GM10847 (cell line): ENCODE results near the gene KCNG4.

Experiments used
- POLR2A ChIP-seq: IDR thresholded peaks from 2 replicates; pipeline ENCODE4 v1.6.1; 2011; ENCODE audit not compliant: insufficient read length; ENCODE audit errors: extremely low read depth

KCNG4 gene

GRCh38 chr16:84174396-84174795 is 65.4 kb downstream of the KCNG4 start:
- no peak for TF ChIP-seq POLR2A

- TF ChIP-seq POLR2A, result no peak
These were observed 70.0 kb downstream of the KCNG4 start for GRCh38 chr16:84169765-84170310.
